ENCODE results near the gene B4GALNT4.

The B4GALNT4 gene

GRCh38 chr11:330307-330693 lies 39.0 kb upstream of the B4GALNT4 start:
- peak; percentile 62 for ATAC-seq (ENCODE audit: insufficient read depth, low read depth)
- Histone ChIP-seq H3K9me3 (ENCODE audit: insufficient read depth, low read length, severe bottlenecking) (no peaks in the 10 kb centered on the region), H3K9ac (ENCODE audit: low read depth, low read length) (peak overlapping the region; percentile 47), H3K79me2 (ENCODE audit: insufficient read depth, low read length) (no peaks in the 10 kb centered on the region), H3K27me3 (ENCODE audit: insufficient read depth, low read length, poor library complexity) (no peaks in the 10 kb centered on the region), H3K4me1 (ENCODE audit: insufficient read depth, low read length) (peaks cover 78% of the 10 kb centered on the region), H3K4me3 (ENCODE audit: low read depth in 1 of 2, low read length in 2 of 2) (peak overlapping the region in 1 of 2 experiments; percentile 50; a peak in 2 of 4 replicates), H2AFZ (ENCODE audit: low read depth, low read length) (peak overlapping the region; percentile 5; the same call in 1 of the 2 replicates), H3K36me3 (ENCODE audit: insufficient read depth, low read length) (no peaks in the 10 kb centered on the region), H3K4me2 (ENCODE audit: insufficient read depth, low read length) (peak overlapping the region; percentile 69), H3K27ac (ENCODE audit: low read length) (peak overlapping the region; percentile 87), H4K20me1 (ENCODE audit: insufficient read depth, low read length) (no peaks in the 10 kb centered on the region)
- TF ChIP-seq EZH2 (IDR thresholded peaks at IDR 0.05; ENCODE audit: borderline replicate concordance, low read depth, low read length, severe bottlenecking) (no peak), CTCF (IDR thresholded peaks at IDR 0.05; ENCODE audit: borderline replicate concordance, extremely low read depth, low read length, poor library complexity, severe bottlenecking) (peak; percentile 4)
- peak; percentile 82 for DNase-seq

GRCh38 chr11:330694-331357 lies 38.5 kb upstream of the B4GALNT4 start:
- TF ChIP-seq CTCF (IDR thresholded peaks at IDR 0.05; ENCODE audit: borderline replicate concordance, extremely low read depth, low read length, poor library complexity, severe bottlenecking): no peak
- TF ChIP-seq EZH2 (IDR thresholded peaks at IDR 0.05; ENCODE audit: borderline replicate concordance, low read depth, low read length, severe bottlenecking): no peak
- Histone ChIP-seq H3K4me2 (ENCODE audit: insufficient read depth, low read length) (peak overlapping the region; percentile 69), H3K9me3 (ENCODE audit: insufficient read depth, low read length, severe bottlenecking) (no peaks in the 10 kb centered on the region), H3K4me3 (ENCODE audit: low read depth in 1 of 2, low read length in 2 of 2) (peak overlapping the region in 1 of 2 experiments; percentile 50; a peak in 2 of 4 replicates), H3K4me1 (ENCODE audit: insufficient read depth, low read length) (peaks cover 84% of the 10 kb centered on the region), H3K36me3 (ENCODE audit: insufficient read depth, low read length) (no peaks in the 10 kb centered on the region), H4K20me1 (ENCODE audit: insufficient read depth, low read length) (no peaks in the 10 kb centered on the region), H2AFZ (ENCODE audit: low read depth, low read length) (peak overlapping the region; percentile 5; the same call in 1 of the 2 replicates), H3K79me2 (ENCODE audit: insufficient read depth, low read length) (no peaks in the 10 kb centered on the region), H3K27me3 (ENCODE audit: insufficient read depth, low read length, poor library complexity) (no peaks in the 10 kb centered on the region), H3K9ac (ENCODE audit: low read depth, low read length) (peak overlapping the region; percentile 47), H3K27ac (ENCODE audit: low read length) (peak overlapping the region; percentile 87)
- ATAC-seq (ENCODE audit: insufficient read depth, low read depth): peak; percentile 62
- peak; percentile 89 for DNase-seq

- DNase-seq: peak; percentile 84
- H3K4me3 ChIP-seq (ENCODE audit: low read depth in 1 of 2, low read length in 2 of 2): peak overlapping the region in 1 of 2 experiments; percentile 50; a peak in 2 of 4 replicates
- peak overlapping the region; percentile 47 for H3K9ac ChIP-seq (ENCODE audit: low read depth, low read length)
- no peaks in the 10 kb centered on the region for H3K36me3 ChIP-seq (ENCODE audit: insufficient read depth, low read length)
- H3K9me3 ChIP-seq (ENCODE audit: insufficient read depth, low read length, severe bottlenecking): no peaks in the 10 kb centered on the region
- H3K27me3 ChIP-seq (ENCODE audit: insufficient read depth, low read length, poor library complexity): no peaks in the 10 kb centered on the region
- H3K4me1 ChIP-seq (ENCODE audit: insufficient read depth, low read length): peaks cover 89% of the 10 kb centered on the region
- peak; percentile 27 for ATAC-seq (ENCODE audit: insufficient read depth, low read depth)
- H3K79me2 ChIP-seq (ENCODE audit: insufficient read depth, low read length): no peaks in the 10 kb centered on the region
- 0 out of 2 replicates have a peak overlapping the region, but pooled peaks have one; percentile 4 for H2AFZ ChIP-seq (ENCODE audit: low read depth, low read length)
- H4K20me1 ChIP-seq (ENCODE audit: insufficient read depth, low read length): no peaks in the 10 kb centered on the region
- H3K27ac ChIP-seq (ENCODE audit: low read length): peak overlapping the region; percentile 87
- TF ChIP-seq CTCF (IDR thresholded peaks at IDR 0.05; ENCODE audit: borderline replicate concordance, extremely low read depth, low read length, poor library complexity, severe bottlenecking) (no peak), EZH2 (IDR thresholded peaks at IDR 0.05; ENCODE audit: borderline replicate concordance, low read depth, low read length, severe bottlenecking) (no peak)
- peak overlapping the region; percentile 69 for H3K4me2 ChIP-seq (ENCODE audit: insufficient read depth, low read length)
Measured at GRCh38 chr11:331358-332060, 37.8 kb upstream of the B4GALNT4 start.

Measured in DND-41 (cell line).